ENCODE results near the gene SEPTIN10.
A peak's percentile ranks its signal among the peaks of the same experiment; 100 is the strongest.
"Not testable (repeated sequence)": the region's sequence is repeated elsewhere in the genome, so short reads cannot be mapped to it uniquely, and the experiment has no call there.

Gene SEPTIN10

GRCh38 chr2:109613922-109614714, at the start of gene SEPTIN10, which contains the start of gene SOWAHC:
SEPTIN10 (minus strand) TSS chr2:109613966; CDS start chr2:109613827, 139 bp downstream.
SOWAHC (plus strand) TSS chr2:109614364; CDS start chr2:109614490, 126 bp downstream.
- peak within 1 kb of the TSS; percentile 85 for H3K4me3 ChIP-seq (ENCODE audit: low read depth, low read length)

- H3K4me3 ChIP-seq (ENCODE audit: low read depth, low read length): no peak overlapping the region
Observed at GRCh38 chr2:109662889-109663288, 49.1 kb upstream of the SEPTIN10 start.

- no peak overlapping the region for H3K4me3 ChIP-seq (ENCODE audit: low read depth, low read length)
Observed at GRCh38 chr2:109660046-109660860, 46.5 kb upstream of the SEPTIN10 start.

- no peak overlapping the region for H3K4me3 ChIP-seq (ENCODE audit: low read depth, low read length)
Observed at GRCh38 chr2:109659396-109660045, 45.8 kb upstream of the SEPTIN10 start.

- H3K4me3 ChIP-seq (ENCODE audit: low read depth, low read length): no peak overlapping the region
Observed at GRCh38 chr2:109655287-109655686, 41.5 kb upstream of the SEPTIN10 start.

GRCh38 chr2:109654326-109655050, 40.7 kb upstream of the SEPTIN10 start:
- no peak overlapping the region for H3K4me3 ChIP-seq (ENCODE audit: low read depth, low read length)

GRCh38 chr2:109649736-109650695, 36.2 kb upstream of the SEPTIN10 start:
- no peak overlapping the region for H3K4me3 ChIP-seq (ENCODE audit: low read depth, low read length)

- H3K4me3 ChIP-seq (ENCODE audit: low read depth, low read length): no peak overlapping the region
Observed at GRCh38 chr2:109648041-109648527, 34.3 kb upstream of the SEPTIN10 start.

- no peak overlapping the region for H3K4me3 ChIP-seq (ENCODE audit: low read depth, low read length)
Observed at GRCh38 chr2:109647636-109648035, 33.9 kb upstream of the SEPTIN10 start.

- no peak overlapping the region for H3K4me3 ChIP-seq (ENCODE audit: low read depth, low read length)
Observed at GRCh38 chr2:109646961-109647360, 33.2 kb upstream of the SEPTIN10 start.

- no peak overlapping the region for H3K4me3 ChIP-seq (ENCODE audit: low read depth, low read length)
Observed at GRCh38 chr2:109645412-109646184, 31.8 kb upstream of the SEPTIN10 start.

GRCh38 chr2:109644571-109645275, 31.0 kb upstream of the SEPTIN10 start:
- H3K4me3 ChIP-seq (ENCODE audit: low read depth, low read length): no peak overlapping the region

GRCh38 chr2:109640000-109640399, 26.2 kb upstream of the SEPTIN10 start:
- not testable (repeated sequence) for H3K4me3 ChIP-seq (ENCODE audit: low read depth, low read length)

GRCh38 chr2:109638795-109639194, 25.0 kb upstream of the SEPTIN10 start:
- no peak overlapping the region for H3K4me3 ChIP-seq (ENCODE audit: low read depth, low read length)

- no peak overlapping the region for H3K4me3 ChIP-seq (ENCODE audit: low read depth, low read length)
Observed at GRCh38 chr2:109637749-109638570, 24.2 kb upstream of the SEPTIN10 start.

GRCh38 chr2:109636317-109636716, 22.6 kb upstream of the SEPTIN10 start:
- no peak overlapping the region for H3K4me3 ChIP-seq (ENCODE audit: low read depth, low read length)
